Stimulated activated CD4-positive, alpha-beta T cell treated with anti-CD3 and anti-CD28 coated beads, Interleukin-15, amount 100 ng/mL, for 48 hours (primary cell): ENCODE measurements around the gene COL4A2.
"Not testable (repeated sequence)": the region's sequence is repeated elsewhere in the genome, so short reads cannot be mapped to it uniquely, and the experiment has no call there.

Experiments
- DNase-seq, 2 donors: peaks; one replicate each; pipeline ENCODE4 v3.0.0-alpha.2; 2020; ENCODE audit warnings: low read depth in 2 of 2

COL4A2 gene

DNA sequence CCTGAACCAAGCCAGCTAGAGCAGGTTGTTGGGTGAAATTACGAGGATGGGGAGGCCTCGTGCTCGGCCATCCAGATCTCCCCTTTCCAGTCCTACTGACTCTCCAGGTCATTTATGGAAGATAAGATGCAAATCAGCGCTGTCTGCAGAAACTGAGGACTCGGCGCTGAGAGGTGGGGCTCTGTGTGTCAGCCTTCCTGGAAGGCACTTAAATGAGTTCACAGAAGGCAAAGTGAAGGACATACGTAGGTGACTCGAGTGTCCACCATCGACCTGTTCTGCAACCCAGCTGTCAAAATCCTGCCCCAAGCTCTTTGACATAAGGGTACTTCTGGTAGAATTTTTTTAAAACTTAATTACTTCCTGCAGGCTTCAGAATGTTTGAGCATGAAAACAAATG, 168.0 kb downstream of the COL4A2 start:
- DNase-seq, result no peak

- DNase-seq, result no peak
These were observed 168.6 kb downstream of the COL4A2 start for GRCh38 chr13:110475550-110476219.

DNA sequence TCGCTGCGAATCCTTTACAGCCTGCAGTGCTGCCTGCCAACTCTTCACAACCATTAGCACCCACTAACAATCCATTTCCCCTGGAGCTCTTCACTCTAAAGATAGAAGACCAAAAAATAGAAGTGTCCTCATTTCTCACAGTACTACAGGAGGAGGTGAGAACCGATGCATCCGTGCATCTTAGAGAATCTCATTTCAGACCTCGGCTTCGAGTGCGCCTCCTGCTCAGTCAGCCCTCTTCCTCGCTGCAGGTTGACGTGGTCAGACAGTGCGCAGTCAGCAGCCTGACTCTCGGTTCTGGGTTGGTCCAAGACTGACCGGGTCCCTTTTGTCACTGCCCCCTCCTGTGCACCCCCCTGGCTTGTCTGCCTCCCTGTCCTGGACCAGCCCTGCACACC, 169.1 kb downstream of the COL4A2 start:
- no peak for DNase-seq

- no peak for DNase-seq
These were observed 170.7 kb downstream of the COL4A2 start for GRCh38 chr13:110477706-110478245.

- DNase-seq, result no peak
These were observed 171.5 kb downstream of the COL4A2 start for GRCh38 chr13:110478405-110479214.

DNA sequence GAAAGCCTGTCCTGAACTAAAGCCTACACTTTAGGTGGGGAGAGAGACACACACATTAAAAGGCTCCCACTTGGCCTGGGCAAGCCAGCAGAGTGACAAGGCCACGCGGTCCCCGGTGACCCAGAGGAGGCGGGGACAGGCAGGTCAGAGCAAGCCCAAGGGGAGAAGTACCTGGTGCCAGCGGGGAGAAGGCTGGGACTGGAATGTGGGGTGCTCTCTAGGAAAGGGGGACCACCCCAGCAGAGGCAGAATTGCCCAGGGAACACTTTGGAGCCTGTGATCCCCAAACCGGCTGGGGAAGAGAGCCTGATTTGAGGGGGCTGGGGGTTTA, 172.1 kb downstream of the COL4A2 start:
- no peak for DNase-seq

- no peak for DNase-seq
These were observed 172.6 kb downstream of the COL4A2 start for GRCh38 chr13:110479648-110480047.

GRCh38 chr13:110480161-110480560, 173.1 kb downstream of the COL4A2 start:
- DNase-seq, result no peak

GRCh38 chr13:110483386-110483968, 176.4 kb downstream of the COL4A2 start:
- no peak for DNase-seq

DNA sequence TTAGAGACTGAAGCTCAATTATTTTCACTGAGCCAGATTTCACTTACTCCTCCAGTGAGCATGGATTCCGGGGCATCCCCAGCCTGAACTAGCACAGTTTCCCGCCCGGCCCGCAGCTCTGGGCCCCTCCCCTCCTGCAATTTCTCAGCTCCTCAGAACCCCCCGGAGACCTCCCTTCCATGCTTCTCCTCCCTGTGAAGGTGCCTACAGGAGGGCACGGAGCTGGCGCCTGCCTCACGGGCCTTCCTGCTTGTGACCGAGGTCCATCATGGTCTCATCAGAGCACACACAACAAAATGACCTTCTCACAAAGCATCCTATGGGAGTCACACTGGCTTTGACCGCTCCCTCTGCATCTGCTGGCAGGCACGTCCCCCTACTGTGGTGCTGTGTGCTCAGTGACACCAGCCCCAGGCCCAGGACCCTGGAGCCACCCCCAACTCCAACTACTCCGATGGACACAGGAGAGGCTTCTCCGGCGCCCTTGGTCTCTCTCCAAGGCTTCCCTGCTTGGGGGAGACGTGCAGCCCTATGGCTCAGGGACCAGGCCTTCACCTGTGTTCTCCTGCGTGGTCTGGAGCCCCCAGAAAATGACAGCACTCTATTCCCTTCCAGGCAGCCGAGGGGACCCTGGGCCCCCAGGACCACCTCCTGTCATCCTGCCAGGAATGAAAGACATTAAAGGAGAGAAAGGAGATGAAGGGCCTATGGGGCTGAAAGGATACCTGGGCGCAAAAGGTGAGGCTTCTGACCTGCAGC, 177.4 kb downstream of the COL4A2 start:
- DNase-seq, result no peak

GRCh38 chr13:110485604-110486003, 178.5 kb downstream of the COL4A2 start:
- DNase-seq, result no peak

- DNase-seq, result no peak
These were observed 179.1 kb downstream of the COL4A2 start for GRCh38 chr13:110486061-110486715.

DNA sequence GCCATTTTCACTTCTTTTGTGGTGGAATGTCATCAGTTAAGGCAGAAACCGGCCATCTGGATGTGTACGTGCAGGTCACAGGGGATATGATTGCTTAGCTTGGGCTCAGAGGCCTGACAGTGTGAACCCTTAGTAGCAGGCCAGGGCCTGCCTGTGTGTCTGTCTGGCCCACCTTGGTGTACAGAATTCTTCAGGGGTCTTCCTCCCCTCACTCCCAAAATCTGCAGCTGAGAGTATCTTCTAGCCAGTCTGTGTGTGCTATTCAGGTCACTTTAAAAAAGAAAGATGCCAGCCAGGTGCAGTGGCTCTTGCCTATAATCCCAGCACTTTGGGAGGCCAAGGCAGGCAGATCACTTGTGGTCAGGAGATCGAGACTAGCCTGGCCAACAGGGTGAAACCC, 179.8 kb downstream of the COL4A2 start:
- DNase-seq, result not testable (repeated sequence)

- DNase-seq, result no peak
These were observed 183.1 kb downstream of the COL4A2 start for GRCh38 chr13:110490009-110490770.

DNA sequence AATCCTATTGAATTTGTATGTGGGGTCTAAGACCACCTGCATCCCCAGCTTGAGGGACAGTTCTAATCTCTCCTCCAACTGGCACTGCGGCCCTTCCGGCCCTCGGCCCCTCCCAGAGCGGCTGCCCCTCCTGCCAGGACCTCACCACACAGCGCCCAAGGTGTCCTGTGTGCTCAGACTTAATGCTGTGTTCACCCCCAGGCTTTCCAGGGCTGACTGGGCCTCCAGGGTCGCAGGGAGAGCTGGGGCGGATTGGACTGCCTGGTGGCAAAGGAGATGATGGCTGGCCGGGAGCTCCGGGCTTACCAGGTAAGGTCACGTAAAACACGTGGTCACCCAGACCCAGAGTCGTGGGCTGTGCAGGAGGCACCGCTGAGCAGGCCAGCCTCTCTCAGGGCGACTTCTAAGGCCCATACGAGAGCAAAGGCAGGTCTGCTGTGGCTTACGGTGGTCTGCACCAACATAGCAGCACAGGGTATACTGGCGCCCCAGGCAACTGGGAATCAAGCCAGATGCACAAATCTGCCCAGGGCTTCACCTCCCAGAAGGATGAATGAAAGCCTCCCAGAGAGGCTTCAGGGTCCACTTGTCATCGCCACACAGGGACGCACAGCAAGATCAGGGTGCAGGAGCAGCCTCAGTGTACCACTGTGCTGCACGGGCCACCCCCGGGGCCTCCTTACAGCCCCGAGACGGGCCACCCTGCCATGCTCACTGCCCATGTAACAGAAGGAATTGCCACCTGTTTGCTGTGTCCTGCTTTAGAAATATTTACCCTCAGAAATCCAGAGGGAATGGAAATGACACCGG, 185.0 kb downstream of the COL4A2 start:
- no peak for DNase-seq

DNA sequence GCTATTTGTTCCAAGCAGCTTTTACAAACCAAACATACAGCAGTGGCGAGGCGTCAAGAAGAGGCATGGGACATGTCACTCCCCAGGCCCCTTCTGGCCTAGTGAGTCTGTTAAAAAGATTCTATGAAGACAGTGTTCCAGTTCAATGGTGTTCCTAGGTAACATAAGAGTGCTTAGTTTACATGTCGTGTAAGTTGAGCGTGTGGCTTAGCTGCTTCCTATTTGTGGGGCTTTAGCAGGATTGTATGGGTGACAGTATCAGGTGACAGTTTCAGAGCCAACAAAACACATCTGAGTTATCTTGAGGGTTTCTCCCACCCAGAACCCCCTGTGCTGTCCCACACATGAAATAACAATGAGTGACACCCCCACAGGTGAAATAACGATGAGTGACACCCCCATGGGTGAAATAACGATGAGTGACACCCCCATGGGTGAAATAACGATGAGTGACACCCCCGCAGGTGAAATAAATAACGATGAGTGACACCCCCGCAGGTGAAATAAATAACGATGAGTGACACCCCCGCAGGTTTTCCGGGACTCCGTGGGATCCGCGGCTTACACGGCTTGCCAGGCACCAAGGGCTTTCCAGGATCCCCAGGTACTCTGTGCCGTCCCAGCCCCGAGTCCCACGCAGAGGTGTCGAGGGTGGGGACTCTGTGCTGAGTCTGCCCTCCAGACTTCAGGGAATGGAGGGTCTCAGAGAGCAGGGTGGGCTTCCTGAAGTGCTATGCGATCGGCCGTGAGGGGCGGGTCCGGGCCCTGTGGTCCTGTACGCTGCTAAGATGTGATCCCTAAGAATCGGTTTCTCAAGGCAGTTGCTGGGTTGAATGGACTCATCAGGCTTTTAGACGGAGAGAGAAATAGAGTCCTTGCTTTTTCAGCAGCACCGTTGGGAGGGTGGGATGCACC, 185.9 kb downstream of the COL4A2 start:
- DNase-seq, result no peak

GRCh38 chr13:110493613-110494012, 186.5 kb downstream of the COL4A2 start:
- DNase-seq, result no peak

DNA sequence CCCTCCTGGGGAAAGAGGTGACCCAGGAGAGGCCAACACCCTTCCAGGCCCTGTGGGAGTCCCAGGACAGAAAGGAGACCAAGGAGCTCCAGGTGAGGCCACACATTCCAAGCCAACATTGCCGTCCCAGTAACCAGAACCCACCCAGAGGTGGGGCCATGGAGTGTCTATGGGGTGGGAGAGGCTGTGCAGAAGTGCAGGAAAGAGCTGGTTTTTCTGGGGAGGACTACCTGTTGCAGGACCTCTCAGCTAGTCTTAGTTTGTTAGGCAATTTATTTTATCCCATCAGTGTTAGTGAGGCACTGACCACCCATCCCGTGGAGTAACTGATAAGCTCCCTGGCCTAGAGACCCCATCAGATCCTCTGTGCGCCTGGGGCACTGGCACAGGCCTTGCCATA, 188.3 kb downstream of the COL4A2 start:
- no peak for DNase-seq

GRCh38 chr13:110495881-110496280, 188.8 kb downstream of the COL4A2 start:
- no peak for DNase-seq
